ENCODE results near the gene MYBPH. TPM values are rescaled to one million over a fixed set of nuclear protein-coding genes. Genes with fewer than 3 reads are reported as not detected.

The MYBPH gene
- total RNA-seq, 6 experiments from 2014 or later = not detected

- Mint-ChIP-seq H3K27me3 (ENCODE audit: insufficient read depth) (peaks cover 2% of the 10 kb centered on the region; the same call in 1 of the 2 replicates), H3K36me3 (ENCODE audit: low read depth) (no peaks in the 10 kb centered on the region), H3K4me3 (no peak overlapping the region), H3K4me1 (ENCODE audit: low read depth) (peaks cover 14% of the 10 kb centered on the region; the same call in 1 of the 2 replicates), H3K27ac (no peak overlapping the region), H3K9me3 (no peaks in the 10 kb centered on the region)
- no peak for TF ChIP-seq CTCF (IDR thresholded peaks at IDR 0.05)
- DNase-seq = no peak
Measured at GRCh38 chr1:203136409-203137042, 39.1 kb downstream of the MYBPH start.

DNA sequence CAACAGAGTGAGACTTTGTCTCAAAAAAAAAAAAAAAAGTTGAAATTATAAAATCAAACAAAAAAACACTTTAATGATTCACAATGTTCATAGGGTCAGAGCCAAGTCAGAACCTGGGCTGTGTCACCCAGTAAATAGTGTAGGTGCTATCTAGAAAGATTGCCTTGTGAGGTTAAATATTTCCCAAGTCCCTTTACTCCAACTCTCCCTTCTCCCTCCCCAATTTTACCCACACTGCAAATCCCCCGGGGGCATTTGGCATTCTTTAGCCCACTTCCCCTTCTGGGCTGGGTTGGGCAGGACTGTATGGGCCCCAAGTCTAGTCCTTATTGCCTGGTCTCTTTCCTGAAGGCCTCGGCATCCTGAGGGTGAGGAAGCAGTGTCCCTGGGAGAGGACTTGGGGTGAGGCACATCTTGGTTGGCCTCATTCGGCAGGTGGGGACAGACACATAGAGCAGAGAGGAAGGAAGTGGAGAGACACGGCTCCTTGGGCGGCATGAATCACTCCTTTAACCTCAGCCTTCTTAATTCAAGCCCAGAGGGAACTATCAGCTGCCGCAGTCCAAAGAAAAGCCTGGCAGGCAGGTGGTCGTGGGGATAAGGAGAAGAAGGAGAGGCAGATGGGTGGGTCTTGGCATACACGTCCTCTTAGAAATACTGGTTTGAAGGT is 39.9 kb downstream of the MYBPH start:
- H3K4me1 Mint-ChIP-seq (ENCODE audit: low read depth) = peaks cover 14% of the 10 kb centered on the region; the same call in 1 of the 2 replicates

DNA sequence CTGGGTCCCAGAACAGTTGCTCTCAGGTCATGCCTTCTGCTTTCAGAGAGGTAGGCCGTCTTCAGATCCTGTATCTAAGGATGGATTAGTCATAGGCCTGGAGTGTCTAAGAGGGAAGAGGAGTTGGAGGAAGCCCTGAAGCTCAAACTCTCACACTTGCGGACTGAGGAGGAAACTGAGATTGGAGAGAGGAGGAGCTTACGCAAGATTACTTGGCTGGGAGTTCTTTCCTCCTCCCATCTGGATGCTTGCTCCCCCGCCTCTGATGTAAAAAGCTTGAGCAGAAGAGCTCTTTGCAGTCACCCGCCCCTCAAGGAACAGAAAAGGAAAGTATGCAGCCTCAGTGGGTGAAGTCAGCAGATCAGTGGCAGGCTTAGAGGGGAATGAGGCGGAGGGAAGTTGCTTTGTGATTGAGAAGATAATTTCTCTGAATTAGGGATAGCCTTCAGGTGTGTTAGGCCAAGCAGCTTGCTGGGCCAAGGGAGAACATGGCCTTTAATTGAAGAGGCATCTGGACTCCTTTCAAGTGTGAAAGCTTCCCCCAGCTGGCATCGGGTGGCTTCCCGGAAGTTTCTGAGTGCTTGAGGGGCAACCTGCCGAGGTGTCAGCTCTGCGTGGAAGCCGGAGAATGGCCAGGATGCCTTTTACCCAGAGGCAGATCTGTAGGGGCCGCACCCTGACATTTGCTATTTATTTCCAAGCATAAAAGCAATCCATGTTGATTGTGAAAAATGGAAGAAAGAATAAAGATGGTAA is 41.5 kb downstream of the MYBPH start:
- Mint-ChIP-seq H3K27ac (no peak overlapping the region; the same call in 1 of the 2 replicates), H3K4me1 (ENCODE audit: low read depth) (peaks cover 14% of the 10 kb centered on the region; the same call in 1 of the 2 replicates), H3K36me3 (ENCODE audit: low read depth) (no peaks in the 10 kb centered on the region), H3K27me3 (ENCODE audit: insufficient read depth) (peaks cover 7% of the 10 kb centered on the region), H3K9me3 (no peaks in the 10 kb centered on the region), H3K4me3 (no peak overlapping the region)
- TF ChIP-seq CTCF (IDR thresholded peaks at IDR 0.05) = no peak
- no peak for DNase-seq

More for the DNA sequence above, 39.9 kb downstream of the MYBPH start:
- TF ChIP-seq CTCF (IDR thresholded peaks at IDR 0.05) = no peak
- peaks cover 2% of the 10 kb centered on the region; the same call in 1 of the 2 replicates for H3K27me3 Mint-ChIP-seq (ENCODE audit: insufficient read depth)
- no peaks in the 10 kb centered on the region for H3K9me3 Mint-ChIP-seq
- H3K27ac Mint-ChIP-seq = no peak overlapping the region
- no peak for DNase-seq
- H3K4me3 Mint-ChIP-seq = no peak overlapping the region
- no peaks in the 10 kb centered on the region for H3K36me3 Mint-ChIP-seq (ENCODE audit: low read depth)

DNA sequence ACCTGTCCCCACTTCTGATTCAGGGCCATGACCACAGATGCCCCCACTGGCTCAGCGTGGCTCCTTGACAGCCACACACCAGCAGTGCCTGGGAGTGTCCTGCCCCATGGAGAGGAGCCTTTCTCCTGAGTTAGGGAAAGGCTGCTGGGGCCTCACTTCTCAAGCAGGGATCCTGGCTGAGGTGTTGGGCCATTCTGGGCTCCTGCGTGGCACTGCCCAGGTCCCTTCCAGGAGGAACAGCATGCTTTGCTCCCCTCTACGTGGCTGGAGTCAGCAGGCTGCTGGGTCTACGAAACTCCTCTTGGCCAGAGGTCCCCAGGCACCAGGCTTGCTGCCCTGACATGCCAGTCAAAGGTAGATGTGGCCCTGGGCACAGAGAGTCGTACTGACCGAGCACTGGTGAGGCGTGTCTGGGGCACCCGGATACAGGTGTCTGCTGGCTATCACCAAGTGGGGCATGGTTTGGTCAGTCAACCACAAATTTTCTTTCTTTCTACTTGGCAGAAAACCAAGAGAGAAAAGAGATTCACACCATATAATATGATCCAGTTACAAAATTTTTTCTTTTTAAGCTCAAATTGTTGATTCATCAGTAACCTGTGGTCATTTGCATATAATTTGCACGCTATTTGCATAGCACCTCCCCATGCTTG is 44.0 kb downstream of the MYBPH start:
- no peak overlapping the region for H3K4me3 Mint-ChIP-seq
- DNase-seq = no peak
- H3K27me3 Mint-ChIP-seq (ENCODE audit: insufficient read depth) = peaks cover 4% of the 10 kb centered on the region
- H3K4me1 Mint-ChIP-seq (ENCODE audit: low read depth) = peaks cover 26% of the 10 kb centered on the region
- no peak overlapping the region for H3K27ac Mint-ChIP-seq
- no peaks in the 10 kb centered on the region for H3K36me3 Mint-ChIP-seq (ENCODE audit: low read depth)
- no peak for TF ChIP-seq CTCF (IDR thresholded peaks at IDR 0.05)
- no peaks in the 10 kb centered on the region for H3K9me3 Mint-ChIP-seq

DNA sequence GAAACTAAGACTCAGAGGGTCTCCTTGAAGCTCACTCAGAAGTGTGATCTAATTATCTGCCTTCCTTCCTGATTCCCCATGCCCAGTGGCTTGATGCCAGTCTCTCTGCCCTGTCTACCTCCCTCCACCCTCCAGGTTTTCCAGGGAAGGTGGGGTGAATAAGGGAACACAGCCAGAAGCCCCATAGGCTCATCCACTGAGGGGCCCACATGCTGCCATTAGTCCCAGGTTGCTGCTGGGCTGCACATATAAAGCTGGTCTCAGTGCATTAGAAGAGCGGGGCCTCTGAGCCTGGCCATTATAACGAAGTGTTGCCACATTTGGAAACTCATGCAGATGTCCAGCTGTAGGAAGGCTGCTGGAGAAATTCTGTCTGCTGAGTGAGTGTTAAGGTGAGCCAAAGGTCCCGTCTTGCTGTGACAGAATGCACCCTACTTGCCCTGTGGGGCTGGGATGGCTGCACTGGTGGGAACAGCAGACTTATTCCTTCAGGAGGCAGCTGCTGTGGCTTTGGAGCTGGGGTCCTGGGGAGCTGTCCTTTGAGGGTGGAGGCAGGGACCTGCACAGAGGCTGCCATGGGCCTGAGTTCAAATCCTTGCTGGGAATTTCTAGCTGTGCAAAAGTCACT is 45.2 kb downstream of the MYBPH start:
- H3K9me3 Mint-ChIP-seq = no peaks in the 10 kb centered on the region
- H3K4me3 Mint-ChIP-seq = no peak overlapping the region
- peaks cover 32% of the 10 kb centered on the region for H3K4me1 Mint-ChIP-seq (ENCODE audit: low read depth)
- H3K27me3 Mint-ChIP-seq (ENCODE audit: insufficient read depth) = peaks cover 9% of the 10 kb centered on the region
- no peak for DNase-seq
- TF ChIP-seq CTCF (IDR thresholded peaks at IDR 0.05) = no peak
- no peaks in the 10 kb centered on the region for H3K36me3 Mint-ChIP-seq (ENCODE audit: low read depth)
- H3K27ac Mint-ChIP-seq = no peak overlapping the region
